ENCODE data around the gene ERBIN.

DNA sequence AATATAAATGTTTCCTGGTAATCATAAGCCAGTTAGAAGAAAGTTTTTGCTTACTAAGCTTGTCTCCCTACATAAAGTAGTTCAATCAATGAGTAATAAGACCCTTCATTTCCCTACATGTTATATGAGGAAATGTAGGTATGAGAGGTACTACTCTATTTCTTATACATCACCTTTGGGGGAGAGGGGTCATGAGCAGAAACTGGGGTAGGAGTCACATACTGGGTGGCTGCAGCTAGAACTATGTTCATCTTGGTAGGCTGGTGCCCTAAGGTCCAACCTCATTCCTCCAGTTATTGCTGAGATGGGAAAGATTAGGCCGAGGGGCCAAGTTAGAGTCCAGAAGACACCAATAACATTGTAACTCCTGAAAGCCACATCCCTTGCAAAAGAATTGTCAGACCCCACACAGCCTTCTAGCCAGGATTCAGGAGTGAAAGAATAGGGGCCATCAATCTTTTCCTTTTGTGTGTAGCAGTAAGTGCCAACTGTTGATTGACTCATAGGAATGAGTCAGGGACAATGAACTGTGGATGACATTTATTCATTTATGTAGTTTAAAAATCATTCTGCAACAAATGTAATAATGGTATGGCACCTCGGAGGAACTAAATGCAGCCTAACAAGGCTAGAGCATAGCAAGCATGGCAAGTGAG lies 196.1 kb downstream of the ERBIN start:
- TF ChIP-seq, protein P1, sequence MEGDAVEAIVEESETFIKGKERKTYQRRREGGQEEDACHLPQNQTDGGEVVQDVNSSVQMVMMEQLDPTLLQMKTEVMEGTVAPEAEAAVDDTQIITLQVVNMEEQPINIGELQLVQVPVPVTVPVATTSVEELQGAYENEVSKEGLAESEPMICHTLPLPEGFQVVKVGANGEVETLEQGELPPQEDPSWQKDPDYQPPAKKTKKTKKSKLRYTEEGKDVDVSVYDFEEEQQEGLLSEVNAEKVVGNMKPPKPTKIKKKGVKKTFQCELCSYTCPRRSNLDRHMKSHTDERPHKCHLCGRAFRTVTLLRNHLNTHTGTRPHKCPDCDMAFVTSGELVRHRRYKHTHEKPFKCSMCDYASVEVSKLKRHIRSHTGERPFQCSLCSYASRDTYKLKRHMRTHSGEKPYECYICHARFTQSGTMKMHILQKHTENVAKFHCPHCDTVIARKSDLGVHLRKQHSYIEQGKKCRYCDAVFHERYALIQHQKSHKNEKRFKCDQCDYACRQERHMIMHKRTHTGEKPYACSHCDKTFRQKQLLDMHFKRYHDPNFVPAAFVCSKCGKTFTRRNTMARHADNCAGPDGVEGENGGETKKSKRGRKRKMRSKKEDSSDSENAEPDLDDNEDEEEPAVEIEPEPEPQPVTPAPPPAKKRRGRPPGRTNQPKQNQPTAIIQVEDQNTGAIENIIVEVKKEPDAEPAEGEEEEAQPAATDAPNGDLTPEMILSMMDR (IDR thresholded peaks at IDR 0.05; ENCODE audit: borderline replicate concordance, extremely low read depth, low read length, poor library complexity, severe bottlenecking): no peak
- no peak for TF ChIP-seq EZH2 (IDR thresholded peaks at IDR 0.05; ENCODE audit: borderline replicate concordance, low read depth, low read length, severe bottlenecking)

All from DND-41 (cell line).